D721Med (cell line): ENCODE data around the gene TNRC6B.
"Not testable (repeated sequence)": the region's sequence is repeated elsewhere in the genome, so short reads cannot be mapped to it uniquely, and the experiment has no call there.

Source experiments
- DNase-seq: peaks from one replicate; pipeline ENCODE4 v3.0.0; 2011; ENCODE audit warnings: low spot score; ENCODE audit not compliant: insufficient read length
- FAIRE-seq: peaks from 2 replicates; lab custom pipeline; 2011; peaks lifted over from hg19 to GRCh38; lab: Jason Lieb, UNC
- CTCF ChIP-seq: IDR thresholded peaks from 2 replicates; pipeline ENCODE4 v1.5.1; 2012; ENCODE audit warnings: mild to moderate bottlenecking, control low read depth; ENCODE audit not compliant: insufficient read depth; ENCODE audit errors: missing control alignments

The TNRC6B gene

GRCh38 chr22:40368836-40369235, 191.1 kb downstream of the TNRC6B start:
- DNase-seq (no peak), FAIRE-seq (no peak)

GRCh38 chr22:40374567-40374966, 196.8 kb downstream of the TNRC6B start:
- no peak for TF ChIP-seq CTCF
- no peak for FAIRE-seq

More at GRCh38 chr22:40368836-40369235, 191.1 kb downstream of the TNRC6B start:
- TF ChIP-seq CTCF: no peak

GRCh38 chr22:40376149-40376548, 198.4 kb downstream of the TNRC6B start:
- no peak for DNase-seq
- FAIRE-seq: no peak
- TF ChIP-seq CTCF: no peak

More at GRCh38 chr22:40374567-40374966, 196.8 kb downstream of the TNRC6B start:
- no peak for DNase-seq

- no peak for FAIRE-seq
- no peak for TF ChIP-seq CTCF
- no peak for DNase-seq
Measured at GRCh38 chr22:40377931-40378330, 200.2 kb downstream of the TNRC6B start.

- FAIRE-seq, DNase-seq: not testable (repeated sequence)
Measured at GRCh38 chr22:40378448-40378847, 200.7 kb downstream of the TNRC6B start.

GRCh38 chr22:40381461-40381860, 203.7 kb downstream of the TNRC6B start:
- no peak for DNase-seq
- no peak for TF ChIP-seq CTCF
- FAIRE-seq: no peak

- no peak for TF ChIP-seq CTCF
- FAIRE-seq: no peak
- DNase-seq: no peak
Measured at GRCh38 chr22:40383905-40384304, 206.2 kb downstream of the TNRC6B start.
